Erythroblast (primary cell): ENCODE results near the gene C3orf49.
A peak's percentile ranks its signal among the peaks of the same experiment; 100 is the strongest.

Experiments used
- DNase-seq, 2 experiments: peaks; one replicate each; lab custom pipeline; 2025; lab: John Stamatoyannopoulos, UW
- GATA1 ChIP-seq: IDR thresholded peaks from 2 replicates; pipeline ENCODE4 v1.6.1; 2011; ENCODE audit warnings: low read depth, mild to moderate bottlenecking, control low read depth, low read length, moderate library complexity
- POLR2A ChIP-seq: IDR thresholded peaks from 2 replicates; pipeline ENCODE4 v1.6.1; 2011; ENCODE audit warnings: mild to moderate bottlenecking, low read length

The C3orf49 gene

GRCh38 chr3:63819151-63819398 is at the start of gene C3orf49:
TSS of gene C3orf49 (plus strand) at chr3:63819299. CDS start at chr3:63819472, 173 bp downstream.
- no peak for DNase-seq
- TF ChIP-seq GATA1: no peak
- TF ChIP-seq POLR2A: no peak

- TF ChIP-seq GATA1 (no peak), POLR2A (no peak)
- DNase-seq: no peak
These were observed 44.3 kb upstream of the C3orf49 start for GRCh38 chr3:63774781-63775180.

GRCh38 chr3:63779227-63779626 is 39.9 kb upstream of the C3orf49 start:
- no peak for TF ChIP-seq POLR2A
- no peak for TF ChIP-seq GATA1
- no peak for DNase-seq

GRCh38 chr3:63791974-63792373 is 27.1 kb upstream of the C3orf49 start:
- DNase-seq: no peak
- no peak for TF ChIP-seq POLR2A
- TF ChIP-seq GATA1: no peak

- TF ChIP-seq POLR2A (no peak), GATA1 (no peak)
- DNase-seq: no peak
These were observed 23.7 kb upstream of the C3orf49 start for GRCh38 chr3:63795438-63795837.

GRCh38 chr3:63798544-63798943 is 20.6 kb upstream of the C3orf49 start:
- TF ChIP-seq POLR2A: no peak
- TF ChIP-seq GATA1: no peak
- DNase-seq: no peak

GRCh38 chr3:63798949-63799348 is 20.1 kb upstream of the C3orf49 start:
- DNase-seq: no peak
- no peak for TF ChIP-seq GATA1
- TF ChIP-seq POLR2A: no peak

GRCh38 chr3:63800097-63800496 is 19.0 kb upstream of the C3orf49 start:
- TF ChIP-seq GATA1 (no peak), POLR2A (no peak)
- DNase-seq: no peak

- no peak for DNase-seq
- TF ChIP-seq POLR2A: no peak
- no peak for TF ChIP-seq GATA1
These were observed 15.2 kb upstream of the C3orf49 start for GRCh38 chr3:63803911-63804310.

GRCh38 chr3:63807961-63808565 is 11.0 kb upstream of the C3orf49 start:
- TF ChIP-seq POLR2A: no peak
- no peak for TF ChIP-seq GATA1
- no peak for DNase-seq

- TF ChIP-seq POLR2A (no peak), GATA1 (no peak)
- no peak for DNase-seq
These were observed 10.5 kb upstream of the C3orf49 start for GRCh38 chr3:63808633-63809032.

- TF ChIP-seq POLR2A: no peak
- no peak for TF ChIP-seq GATA1
- no peak for DNase-seq
These were observed 9.5 kb upstream of the C3orf49 start for GRCh38 chr3:63809607-63810006.

- DNase-seq: no peak
- TF ChIP-seq GATA1 (no peak), POLR2A (no peak)
These were observed 4.9 kb upstream of the C3orf49 start for GRCh38 chr3:63814237-63814636.

GRCh38 chr3:63817225-63817624 is 1.9 kb upstream of the C3orf49 start:
- DNase-seq: no peak
- TF ChIP-seq GATA1 (no peak), POLR2A (no peak)

- TF ChIP-seq POLR2A (no peak), GATA1 (no peak)
- peak; percentile 59 to 77 for DNase-seq
These were observed 583 bp upstream of the C3orf49 start for GRCh38 chr3:63818282-63819150.
